Activated CD8-positive, alpha-beta memory T cell treated with anti-CD3 and anti-CD28 coated beads for 24 hours (primary cell): Measurements from ENCODE around the gene PNKD.
"Not testable (repeated sequence)": the region's sequence is repeated elsewhere in the genome, so short reads cannot be mapped to it uniquely, and the experiment has no call there.

Experiments used
- DNase-seq: peaks from one replicate; pipeline ENCODE4 v3.0.0-alpha.2; 2020

The PNKD gene

DNA sequence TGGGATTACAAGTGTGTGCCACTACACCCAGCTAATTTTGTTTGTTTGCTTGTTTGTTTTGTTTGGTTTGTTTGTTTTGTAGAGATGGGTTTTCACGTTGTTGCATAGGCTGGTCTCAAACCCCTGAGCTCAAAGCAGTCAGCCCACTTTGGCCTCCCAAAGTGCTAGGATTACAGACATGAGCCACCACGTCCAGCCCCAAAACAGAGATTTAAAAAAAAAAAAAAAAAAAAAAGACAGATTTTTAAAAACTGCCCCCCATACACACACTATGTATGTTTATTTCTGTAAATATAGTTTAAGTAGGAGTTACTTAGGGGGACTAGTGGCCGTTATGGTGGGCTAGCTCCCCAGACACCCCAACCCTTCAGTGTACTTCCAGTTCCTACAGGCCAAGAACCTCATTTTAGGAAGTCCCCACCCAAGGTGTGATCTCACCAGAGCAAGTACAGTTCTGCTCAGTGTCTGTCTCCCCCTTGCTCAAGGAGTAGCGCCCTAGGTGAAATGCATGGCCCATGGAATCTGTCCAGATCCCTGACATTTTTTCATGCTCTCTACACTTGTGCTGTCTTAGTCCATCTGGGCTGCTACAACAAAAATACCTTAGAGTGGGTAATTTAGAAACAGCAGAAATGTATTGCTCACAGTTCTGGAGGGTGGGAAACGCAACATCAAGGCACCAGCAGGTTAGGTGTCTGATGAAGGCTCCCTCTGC lies 23.6 kb downstream of the PNKD start:
- DNase-seq = no peak

DNA sequence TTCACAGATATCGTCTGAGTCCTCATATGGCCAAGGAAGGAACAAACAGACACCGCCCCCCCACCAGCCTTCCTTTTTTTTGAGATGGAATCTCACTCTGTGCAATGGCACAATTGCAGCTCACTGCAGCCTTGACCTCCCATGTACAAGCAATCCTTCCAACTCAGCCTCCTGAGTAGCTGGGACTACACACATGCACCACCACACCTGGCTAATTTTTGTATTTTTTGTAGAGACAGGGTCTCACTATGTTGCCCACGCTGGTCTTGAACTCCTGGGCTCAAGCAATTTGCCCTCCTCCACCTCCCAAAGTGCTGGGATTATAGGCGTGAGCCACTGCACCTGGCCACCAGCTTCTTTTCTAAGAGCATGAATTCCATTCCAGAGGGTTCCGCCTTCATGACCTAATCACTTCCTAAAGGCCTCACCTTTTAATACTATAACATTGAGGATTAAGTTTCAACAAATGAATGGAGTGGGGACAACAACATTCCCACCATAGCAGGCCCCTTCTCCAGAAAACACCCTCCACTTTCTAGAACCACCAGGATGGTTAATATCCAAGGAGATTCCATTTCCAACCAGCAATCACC lies 24.2 kb downstream of the PNKD start:
- no peak for DNase-seq

DNA sequence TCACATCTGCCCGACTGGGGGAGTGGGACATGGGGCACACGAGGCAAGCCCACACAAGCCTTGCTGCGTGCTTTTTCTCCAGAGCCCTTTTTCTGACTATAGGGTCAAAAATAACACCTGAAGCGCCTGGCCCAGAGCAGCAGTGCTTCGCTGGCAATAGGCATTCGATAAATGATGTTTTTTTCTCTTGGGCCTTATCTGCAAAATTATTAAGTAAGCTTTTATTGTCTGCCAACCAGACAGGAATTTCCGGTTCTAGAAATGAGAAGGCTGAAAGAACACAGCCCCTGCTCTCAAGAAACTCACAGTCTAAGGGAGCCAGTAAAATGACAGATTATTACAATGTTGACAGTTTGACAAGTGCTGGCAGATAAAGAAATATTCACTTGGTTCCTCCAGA lies 24.7 kb downstream of the PNKD start:
- no peak for DNase-seq

- DNase-seq = no peak
These were observed 25.9 kb downstream of the PNKD start for GRCh38 chr2:218296200-218296599.

DNA sequence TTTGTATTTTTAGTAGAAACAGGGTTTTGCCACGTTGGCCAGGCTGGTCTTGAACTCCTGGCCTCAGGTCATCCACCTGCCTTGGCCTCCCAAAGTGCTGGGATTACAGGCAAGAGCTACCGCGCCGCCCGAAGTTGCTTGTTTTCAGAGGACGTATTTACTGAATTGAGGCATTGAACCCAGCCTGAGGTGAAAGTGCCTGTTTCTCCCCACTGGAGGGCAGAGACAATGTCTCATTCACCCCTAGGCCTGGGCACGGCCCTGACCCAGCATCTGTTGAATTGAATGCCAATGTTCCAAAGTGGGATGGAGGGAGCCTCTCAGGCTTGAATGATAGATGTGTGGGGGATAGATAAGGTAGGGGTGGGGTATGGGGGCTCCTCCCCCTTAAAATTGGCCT lies 26.5 kb downstream of the PNKD start:
- no peak for DNase-seq

DNA sequence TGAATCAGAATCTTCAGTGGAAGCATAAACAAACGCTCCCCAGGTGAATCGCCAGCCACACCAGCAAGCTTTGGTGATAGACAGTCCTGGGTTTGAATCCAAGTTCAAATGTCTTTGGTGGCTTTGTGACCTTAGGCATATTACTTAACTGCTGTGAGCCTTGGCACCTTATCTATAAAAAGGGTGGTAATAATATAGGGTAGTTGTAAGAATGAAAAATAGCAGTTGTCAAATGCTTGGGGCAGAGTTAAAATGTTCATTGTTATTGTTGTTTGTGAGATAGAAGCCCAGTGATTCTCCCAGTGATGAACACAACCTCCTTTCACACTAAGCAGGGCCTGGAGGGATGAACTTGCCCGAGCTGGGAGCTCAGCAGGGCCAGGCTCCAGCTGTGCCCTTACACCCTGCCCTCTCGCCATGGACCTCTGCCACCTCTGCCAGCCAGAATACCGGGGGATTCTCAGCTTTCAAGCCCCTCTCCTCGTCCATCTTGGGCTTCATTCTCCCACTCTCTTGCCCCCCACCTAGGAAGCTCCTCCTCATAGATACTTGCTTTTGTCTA lies 28.1 kb downstream of the PNKD start:
- DNase-seq = no peak

DNA sequence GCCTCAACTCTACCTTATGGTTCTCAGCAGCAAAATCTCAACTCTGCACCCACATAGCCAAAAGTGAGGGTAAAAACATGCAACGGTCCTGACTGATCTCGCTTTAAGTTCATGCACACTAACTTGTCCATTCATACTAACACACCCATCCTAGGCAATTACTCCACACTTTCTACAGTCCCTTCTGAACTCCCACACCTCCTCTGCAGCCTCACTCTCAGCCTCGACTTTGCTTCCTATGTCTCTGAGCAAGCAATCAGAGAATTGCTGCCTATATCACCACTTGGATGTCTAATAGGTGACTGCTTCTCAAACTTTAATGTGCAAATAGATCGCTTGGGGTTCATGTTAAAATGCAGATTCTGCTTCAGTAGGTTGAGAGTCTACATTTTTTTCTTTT lies 29.8 kb downstream of the PNKD start:
- no peak for DNase-seq

- DNase-seq = peak; percentile 93
These were observed 31.0 kb downstream of the PNKD start for GRCh38 chr2:218301176-218301819.

DNA sequence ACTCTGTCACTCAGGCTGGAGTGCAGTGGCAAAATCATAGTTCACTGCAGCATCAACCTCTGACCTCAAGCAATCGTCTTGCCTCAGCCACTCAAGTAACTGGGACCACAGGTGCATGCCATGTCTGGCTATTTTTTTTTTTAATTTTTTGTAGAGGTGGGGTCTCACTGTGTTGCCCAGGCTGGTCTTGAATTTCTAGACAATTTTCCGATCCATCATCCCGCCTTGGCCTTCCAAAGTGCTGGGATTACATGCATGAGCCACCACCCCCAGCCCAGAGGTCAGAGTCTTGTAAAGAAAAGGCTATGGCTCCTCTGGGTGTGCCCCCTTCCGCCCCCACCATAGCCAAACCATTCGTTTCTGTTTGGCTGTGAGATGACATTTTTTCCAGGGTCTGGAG lies 35.1 kb downstream of the PNKD start:
- no peak for DNase-seq

DNA sequence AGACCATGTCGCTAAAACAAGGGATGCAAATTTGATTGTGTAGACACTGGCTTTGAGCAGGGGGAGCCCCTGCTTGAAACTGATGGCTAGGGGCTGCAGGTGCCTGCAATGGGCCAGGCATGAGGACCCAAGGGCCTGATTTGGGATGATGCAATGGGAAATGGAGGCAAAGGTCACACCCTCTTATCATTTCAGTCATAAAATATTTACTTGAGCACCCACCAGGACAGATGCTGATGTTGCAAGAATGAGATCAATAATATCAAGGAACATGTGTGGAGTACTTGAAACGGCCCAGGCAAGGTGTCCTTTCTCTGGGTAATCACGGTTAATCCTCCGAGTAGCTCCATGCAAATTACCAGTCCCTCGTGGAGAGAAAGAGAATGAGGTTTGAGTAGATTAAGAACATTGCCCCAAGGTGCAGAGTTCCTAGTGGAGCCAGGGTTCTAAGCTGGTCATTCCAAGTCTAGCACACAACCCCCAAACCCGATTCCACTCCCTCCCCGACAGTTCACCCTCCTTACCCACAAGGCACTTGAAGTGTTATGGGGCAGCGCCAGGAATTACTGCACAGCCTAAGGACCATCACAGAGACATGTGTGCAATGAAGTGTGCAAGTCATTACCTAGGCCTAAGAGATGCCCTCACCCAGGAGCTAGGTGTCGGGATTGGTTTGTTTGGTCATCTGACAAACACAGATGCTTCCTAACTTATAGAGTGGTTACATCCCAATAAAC lies 36.0 kb downstream of the PNKD start:
- no peak for DNase-seq

DNA sequence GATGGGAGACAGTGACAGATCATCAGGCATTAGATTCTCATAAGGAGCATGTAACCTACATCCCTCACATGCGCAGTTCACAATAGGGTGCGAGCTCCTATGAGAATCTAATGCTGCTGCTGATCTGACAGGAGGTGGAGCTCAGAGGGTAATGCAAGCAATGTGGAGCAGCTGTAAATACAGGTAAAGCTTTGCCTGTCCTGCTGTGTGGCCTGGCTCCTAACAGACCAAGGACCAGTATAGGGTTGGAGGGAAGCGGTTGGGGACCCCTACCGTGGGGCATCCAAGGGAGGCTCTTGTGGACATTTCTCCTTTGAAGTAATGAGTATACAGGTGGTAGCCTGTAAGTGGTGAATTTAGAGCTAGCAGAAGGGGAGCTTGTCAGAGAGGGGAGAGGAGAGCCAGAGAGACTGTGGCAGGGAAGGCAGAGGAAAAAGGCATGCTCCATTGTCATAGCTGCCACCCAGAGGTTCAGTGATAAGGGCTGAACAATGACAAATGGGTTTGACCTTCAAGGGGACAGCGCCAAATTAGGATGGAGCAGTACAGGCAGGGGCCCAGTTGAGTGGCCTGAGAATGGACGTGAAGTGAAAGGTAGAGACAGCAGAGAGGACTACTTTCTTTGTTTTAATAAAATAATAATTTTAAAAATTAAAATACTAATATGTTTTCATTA lies 37.2 kb downstream of the PNKD start:
- DNase-seq = no peak

- no peak for DNase-seq
These were observed 40.7 kb downstream of the PNKD start for GRCh38 chr2:218310853-218311540.

- DNase-seq = not testable (repeated sequence)
These were observed 41.4 kb downstream of the PNKD start for GRCh38 chr2:218311541-218312266.

DNA sequence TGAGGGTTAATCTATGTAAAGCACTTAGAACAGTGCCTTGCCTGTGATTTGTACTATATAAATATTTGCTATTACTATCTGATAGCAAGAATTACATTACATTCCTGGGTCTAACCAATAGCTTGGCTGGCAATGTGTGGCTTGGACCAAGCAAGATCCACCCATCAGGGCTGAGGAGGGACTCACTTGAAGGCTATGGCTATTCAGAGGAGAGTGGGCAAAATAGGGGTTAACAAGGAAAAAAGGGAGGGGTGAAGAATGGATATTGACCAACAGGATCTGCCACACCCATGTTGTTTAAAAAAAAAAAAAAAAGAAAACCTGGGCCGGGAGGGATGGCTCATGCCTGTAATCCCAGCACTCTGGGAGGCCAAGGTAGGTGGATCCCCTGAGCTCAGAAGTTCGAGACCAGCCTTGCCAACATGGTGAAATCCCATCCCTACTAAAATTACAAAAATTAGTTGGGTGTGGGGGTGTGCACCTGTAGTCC lies 42.0 kb downstream of the PNKD start:
- no peak for DNase-seq

- no peak for DNase-seq
These were observed 43.0 kb downstream of the PNKD start for GRCh38 chr2:218313356-218313755.

GRCh38 chr2:218314764-218315163 lies 44.4 kb downstream of the PNKD start:
- DNase-seq = not testable (repeated sequence)

DNA sequence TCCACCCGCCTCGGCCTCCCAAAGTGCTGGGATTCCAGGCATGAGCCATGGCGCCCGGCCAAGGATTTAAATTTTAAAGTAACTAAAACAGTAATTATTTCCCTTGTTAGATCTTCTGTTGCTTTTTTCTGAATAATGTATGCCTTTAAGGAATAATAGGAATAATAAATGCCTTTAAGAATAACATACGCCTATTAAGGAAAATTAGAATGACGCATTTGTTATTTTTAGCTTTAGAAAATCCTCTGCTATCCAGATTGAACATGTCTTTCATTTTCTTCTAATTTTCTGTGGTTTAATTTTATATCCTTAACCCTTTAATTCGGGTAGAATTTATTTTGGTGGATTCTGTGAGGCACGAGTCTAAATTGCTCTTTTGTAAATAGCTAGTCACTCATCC lies 45.1 kb downstream of the PNKD start:
- DNase-seq = no peak

GRCh38 chr2:218317303-218317630 lies 46.9 kb downstream of the PNKD start:
- DNase-seq = no peak

- no peak for DNase-seq
These were observed 47.5 kb downstream of the PNKD start for GRCh38 chr2:218317835-218318234.

GRCh38 chr2:218318241-218318640 lies 47.9 kb downstream of the PNKD start:
- no peak for DNase-seq

GRCh38 chr2:218319813-218320365 lies 49.6 kb downstream of the PNKD start:
- DNase-seq = no peak
